HCT116 (cell line): ENCODE data around the gene FAM162A.

Experiments
- EZH2 ChIP-seq: fragments of 200-600 bp; sonication (generic); IDR thresholded peaks from 2 replicates; pipeline ENCODE4 v1.6.1; 2017; ENCODE audit warnings: antibody characterized with exemption, mixed run types
- EZH2phosphoT487 ChIP-seq: fragments of 200-600 bp; IDR thresholded peaks from 2 replicates; pipeline ENCODE4 v1.6.1; 2018; ENCODE audit warnings: antibody characterized with exemption, borderline replicate concordance
- FOSL1 ChIP-seq: IDR thresholded peaks from 2 replicates; pipeline ENCODE4 v1.6.1; 2012; ENCODE audit warnings: low read depth
- POLR2A ChIP-seq: IDR thresholded peaks from 2 replicates; pipeline ENCODE4 v1.7.0; 2011; ENCODE audit warnings: borderline replicate concordance; ENCODE audit not compliant: insufficient read depth, insufficient read length; ENCODE audit errors: extremely low read depth
- SRF ChIP-seq: IDR thresholded peaks from 2 replicates; pipeline ENCODE4 v1.6.1; 2012; ENCODE audit warnings: low read depth
- YY1 ChIP-seq: IDR thresholded peaks from 2 replicates; pipeline ENCODE4 v1.6.1; 2011; ENCODE audit warnings: low read length, low read depth, moderate library complexity, mild to moderate bottlenecking; ENCODE audit not compliant: insufficient replicate concordance; ENCODE audit errors: extremely low read depth
- TF ChIP-seq, protein P1 (sequence below), 3 experiments: fragments of 200-600 bp in 1 of 3; sonication (generic) in 1 of 3; IDR thresholded peaks in 2 of 3; conservative IDR thresholded peaks in 1 of 3; 2 replicates each; pipeline ENCODE4 v1.5.1; 2012 to 2017; ENCODE audit warnings: low read depth in 2 of 3, low read length in 2 of 3, antibody characterized with exemption in 1 of 3, borderline replicate concordance in 1 of 3, control low read depth in 1 of 3, mild to moderate bottlenecking in 1 of 3, mixed read lengths in 1 of 3, mixed run types in 1 of 3, moderate library complexity in 1 of 3; ENCODE audit not compliant: insufficient read depth in 1 of 3
- TF ChIP-seq, protein P2 (sequence below): IDR thresholded peaks from 2 replicates; pipeline ENCODE4 v1.6.1; 2012; ENCODE audit warnings: low read depth

DNA sequence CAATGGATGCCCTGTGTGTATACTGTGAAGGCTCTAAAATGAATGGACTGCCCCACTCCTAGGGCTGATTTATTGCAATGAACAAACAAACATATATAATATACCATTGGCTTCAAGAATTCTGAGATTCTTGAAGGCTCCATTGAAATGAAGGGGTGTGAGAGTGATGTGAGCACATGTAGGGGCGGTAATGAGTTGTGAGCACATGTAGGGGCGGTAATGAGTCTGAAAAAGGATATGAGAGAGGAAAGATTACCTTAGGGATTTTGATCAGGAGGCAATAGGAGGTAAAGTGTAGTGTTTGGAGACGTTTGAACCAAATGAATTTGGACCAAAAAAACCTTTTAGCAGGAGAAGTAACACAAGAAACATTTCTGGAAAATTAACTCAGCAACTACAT lies 3.7 kb downstream of the FAM162A start:
- TF ChIP-seq POLR2A, result no peak
- TF ChIP-seq, protein P1, sequence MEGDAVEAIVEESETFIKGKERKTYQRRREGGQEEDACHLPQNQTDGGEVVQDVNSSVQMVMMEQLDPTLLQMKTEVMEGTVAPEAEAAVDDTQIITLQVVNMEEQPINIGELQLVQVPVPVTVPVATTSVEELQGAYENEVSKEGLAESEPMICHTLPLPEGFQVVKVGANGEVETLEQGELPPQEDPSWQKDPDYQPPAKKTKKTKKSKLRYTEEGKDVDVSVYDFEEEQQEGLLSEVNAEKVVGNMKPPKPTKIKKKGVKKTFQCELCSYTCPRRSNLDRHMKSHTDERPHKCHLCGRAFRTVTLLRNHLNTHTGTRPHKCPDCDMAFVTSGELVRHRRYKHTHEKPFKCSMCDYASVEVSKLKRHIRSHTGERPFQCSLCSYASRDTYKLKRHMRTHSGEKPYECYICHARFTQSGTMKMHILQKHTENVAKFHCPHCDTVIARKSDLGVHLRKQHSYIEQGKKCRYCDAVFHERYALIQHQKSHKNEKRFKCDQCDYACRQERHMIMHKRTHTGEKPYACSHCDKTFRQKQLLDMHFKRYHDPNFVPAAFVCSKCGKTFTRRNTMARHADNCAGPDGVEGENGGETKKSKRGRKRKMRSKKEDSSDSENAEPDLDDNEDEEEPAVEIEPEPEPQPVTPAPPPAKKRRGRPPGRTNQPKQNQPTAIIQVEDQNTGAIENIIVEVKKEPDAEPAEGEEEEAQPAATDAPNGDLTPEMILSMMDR (IDR thresholded peaks at IDR 0.05 in 2 of 3, conservative IDR thresholded peaks at IDR 0.05 in 1 of 3; ENCODE audit: borderline replicate concordance in 1 of 3, insufficient read depth in 1 of 3, low read depth in 2 of 3, low read length in 2 of 3), result no peak
- no peak for TF ChIP-seq SRF
- no peak for TF ChIP-seq EZH2phosphoT487
- TF ChIP-seq YY1, result no peak
- TF ChIP-seq, protein P2, sequence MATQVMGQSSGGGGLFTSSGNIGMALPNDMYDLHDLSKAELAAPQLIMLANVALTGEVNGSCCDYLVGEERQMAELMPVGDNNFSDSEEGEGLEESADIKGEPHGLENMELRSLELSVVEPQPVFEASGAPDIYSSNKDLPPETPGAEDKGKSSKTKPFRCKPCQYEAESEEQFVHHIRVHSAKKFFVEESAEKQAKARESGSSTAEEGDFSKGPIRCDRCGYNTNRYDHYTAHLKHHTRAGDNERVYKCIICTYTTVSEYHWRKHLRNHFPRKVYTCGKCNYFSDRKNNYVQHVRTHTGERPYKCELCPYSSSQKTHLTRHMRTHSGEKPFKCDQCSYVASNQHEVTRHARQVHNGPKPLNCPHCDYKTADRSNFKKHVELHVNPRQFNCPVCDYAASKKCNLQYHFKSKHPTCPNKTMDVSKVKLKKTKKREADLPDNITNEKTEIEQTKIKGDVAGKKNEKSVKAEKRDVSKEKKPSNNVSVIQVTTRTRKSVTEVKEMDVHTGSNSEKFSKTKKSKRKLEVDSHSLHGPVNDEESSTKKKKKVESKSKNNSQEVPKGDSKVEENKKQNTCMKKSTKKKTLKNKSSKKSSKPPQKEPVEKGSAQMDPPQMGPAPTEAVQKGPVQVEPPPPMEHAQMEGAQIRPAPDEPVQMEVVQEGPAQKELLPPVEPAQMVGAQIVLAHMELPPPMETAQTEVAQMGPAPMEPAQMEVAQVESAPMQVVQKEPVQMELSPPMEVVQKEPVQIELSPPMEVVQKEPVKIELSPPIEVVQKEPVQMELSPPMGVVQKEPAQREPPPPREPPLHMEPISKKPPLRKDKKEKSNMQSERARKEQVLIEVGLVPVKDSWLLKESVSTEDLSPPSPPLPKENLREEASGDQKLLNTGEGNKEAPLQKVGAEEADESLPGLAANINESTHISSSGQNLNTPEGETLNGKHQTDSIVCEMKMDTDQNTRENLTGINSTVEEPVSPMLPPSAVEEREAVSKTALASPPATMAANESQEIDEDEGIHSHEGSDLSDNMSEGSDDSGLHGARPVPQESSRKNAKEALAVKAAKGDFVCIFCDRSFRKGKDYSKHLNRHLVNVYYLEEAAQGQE, result no peak
- TF ChIP-seq FOSL1, result no peak
- TF ChIP-seq EZH2, result no peak
